ENCODE data around the gene HOXB13. TPM values are rescaled to one million over a fixed set of nuclear protein-coding genes. Genes with fewer than 3 reads are reported as not detected.

The HOXB13 gene
- total and polyA plus RNA-seq, 2 donors from 2014 or later: not detected

- no peak overlapping the region for H3K4me3 ChIP-seq (ENCODE audit: low read length in 3 of 3)
- no peak for DNase-seq
- H3K9ac ChIP-seq (ENCODE audit: low read length in 3 of 3): no peak overlapping the region
- H3K9me3 ChIP-seq (ENCODE audit: control insufficient read depth in 2 of 3, insufficient read depth in 1 of 3, low read length in 3 of 3): no peaks in the 10 kb centered on the region
- intact Hi-C loops (cut with DNase I): loop anchor here (10.0 kb wide), 1 partner anchor 74 kb away; no protein-coding TSS in a partner anchor
- TF ChIP-seq CTCF (IDR thresholded peaks at IDR 0.05; ENCODE audit: borderline replicate concordance, extremely low read depth, insufficient read depth): no peak
- no peak for FAIRE-seq
- no peak overlapping the region for H3K27ac ChIP-seq (ENCODE audit: low read depth in 2 of 2, low read length in 2 of 2)
- H3K27me3 ChIP-seq (ENCODE audit: control insufficient read depth, insufficient read depth, low read length): peaks cover 88% of the 10 kb centered on the region
- peaks cover 0 to 5% (median 0%) of the 10 kb centered on the region in 3 donors for H3K4me1 ChIP-seq (ENCODE audit: control insufficient read depth in 2 of 3, insufficient read depth in 2 of 3, low read depth in 1 of 3, low read length in 3 of 3)
- H3K36me3 ChIP-seq (ENCODE audit: control insufficient read depth in 2 of 3, insufficient read depth in 3 of 3, low read length in 3 of 3): no peaks in the 10 kb centered on the region
Observed at GRCh38 chr17:48720266-48721008, 8.1 kb downstream of the HOXB13 start.

GRCh38 chr17:48719642-48720265, 8.8 kb downstream of the HOXB13 start:
- DNase-seq (peak in 3 of 5 donors; percentile 59 to 65 (median 63)), FAIRE-seq (no peak)
- Histone ChIP-seq H3K4me1 (ENCODE audit: control insufficient read depth in 2 of 3, insufficient read depth in 2 of 3, low read depth in 1 of 3, low read length in 3 of 3) (peaks cover 0 to under 1% (median 0%) of the 10 kb centered on the region in 3 donors), H3K36me3 (ENCODE audit: control insufficient read depth in 2 of 3, insufficient read depth in 3 of 3, low read length in 3 of 3) (no peaks in the 10 kb centered on the region), H3K9me3 (ENCODE audit: control insufficient read depth in 2 of 3, insufficient read depth in 1 of 3, low read length in 3 of 3) (no peaks in the 10 kb centered on the region), H3K27ac (ENCODE audit: low read depth in 2 of 2, low read length in 2 of 2) (no peak overlapping the region), H3K27me3 (ENCODE audit: control insufficient read depth, insufficient read depth, low read length) (peaks cover 85% of the 10 kb centered on the region), H3K9ac (ENCODE audit: low read length in 3 of 3) (no peak overlapping the region), H3K4me3 (ENCODE audit: low read length in 3 of 3) (no peak overlapping the region)
- intact Hi-C loops (cut with DNase I): loop anchor here (10.0 kb wide), 1 partner anchor 75 kb away; no protein-coding TSS in a partner anchor
- no peak for TF ChIP-seq CTCF (IDR thresholded peaks at IDR 0.05; ENCODE audit: borderline replicate concordance, extremely low read depth, insufficient read depth)

- H3K36me3 ChIP-seq (ENCODE audit: control insufficient read depth in 2 of 3, insufficient read depth in 3 of 3, low read length in 3 of 3): no peaks in the 10 kb centered on the region
- no peak overlapping the region for H3K4me3 ChIP-seq (ENCODE audit: low read length in 3 of 3)
- no peaks in the 10 kb centered on the region for H3K4me1 ChIP-seq (ENCODE audit: control insufficient read depth in 2 of 3, insufficient read depth in 2 of 3, low read depth in 1 of 3, low read length in 3 of 3)
- intact Hi-C loops (cut with DNase I): no loop called here
- no peak for TF ChIP-seq CTCF (IDR thresholded peaks at IDR 0.05; ENCODE audit: borderline replicate concordance, extremely low read depth, insufficient read depth)
- H3K27ac ChIP-seq (ENCODE audit: low read depth in 2 of 2, low read length in 2 of 2): no peak overlapping the region
- FAIRE-seq (no peak), DNase-seq (peak in 4 of 5 donors; percentile 57 to 74 (median 72))
- H3K9me3 ChIP-seq (ENCODE audit: control insufficient read depth in 2 of 3, insufficient read depth in 1 of 3, low read length in 3 of 3): no peaks in the 10 kb centered on the region
- peaks cover 81% of the 10 kb centered on the region for H3K27me3 ChIP-seq (ENCODE audit: control insufficient read depth, insufficient read depth, low read length)
- no peak overlapping the region for H3K9ac ChIP-seq (ENCODE audit: low read length in 3 of 3)
Observed at GRCh38 chr17:48718761-48719641, 9.5 kb downstream of the HOXB13 start.
